Stimulated activated naive CD8-positive, alpha-beta T cell treated with anti-CD3 and anti-CD28 coated beads, Interleukin-15, amount 100 ng/mL, for 72 hours (primary cell): ENCODE results near the gene SMPDL3A.

Experiments
- ATAC-seq: fragments of 150-1000 bp; cut with Tn5 transposase; 2 replicates; pipeline ENCODE4 v1.10.0; 2021; ENCODE audit warnings: mild to moderate bottlenecking, moderate library complexity
- DNase-seq, 2 donors: peaks; one replicate each; pipeline ENCODE4 v3.0.0; 2021 to 2022
- H3K27ac Mint-ChIP-seq, 2 donors: one replicate each; pipeline ENCODE4 v1.8.0; 2022; ENCODE audit warnings: mild to moderate bottlenecking in 2 of 2, mixed read lengths in 2 of 2, moderate library complexity in 2 of 2
- H3K27me3 Mint-ChIP-seq: one replicate; pipeline ENCODE4 v1.8.0; 2022; ENCODE audit warnings: mixed read lengths
- H3K4me1 Mint-ChIP-seq: one replicate; pipeline ENCODE4 v1.8.0; 2022; ENCODE audit warnings: mild to moderate bottlenecking, mixed read lengths
- H3K4me3 Mint-ChIP-seq, 2 donors: one replicate each; pipeline ENCODE4 v1.8.0; 2022; ENCODE audit warnings: mild to moderate bottlenecking in 2 of 2, mixed read lengths in 2 of 2, moderate library complexity in 1 of 2
- H3K9me3 Mint-ChIP-seq, 2 donors: one replicate each; pipeline ENCODE4 v1.8.0; 2022; ENCODE audit warnings: mixed read lengths in 2 of 2

Gene SMPDL3A

DNA sequence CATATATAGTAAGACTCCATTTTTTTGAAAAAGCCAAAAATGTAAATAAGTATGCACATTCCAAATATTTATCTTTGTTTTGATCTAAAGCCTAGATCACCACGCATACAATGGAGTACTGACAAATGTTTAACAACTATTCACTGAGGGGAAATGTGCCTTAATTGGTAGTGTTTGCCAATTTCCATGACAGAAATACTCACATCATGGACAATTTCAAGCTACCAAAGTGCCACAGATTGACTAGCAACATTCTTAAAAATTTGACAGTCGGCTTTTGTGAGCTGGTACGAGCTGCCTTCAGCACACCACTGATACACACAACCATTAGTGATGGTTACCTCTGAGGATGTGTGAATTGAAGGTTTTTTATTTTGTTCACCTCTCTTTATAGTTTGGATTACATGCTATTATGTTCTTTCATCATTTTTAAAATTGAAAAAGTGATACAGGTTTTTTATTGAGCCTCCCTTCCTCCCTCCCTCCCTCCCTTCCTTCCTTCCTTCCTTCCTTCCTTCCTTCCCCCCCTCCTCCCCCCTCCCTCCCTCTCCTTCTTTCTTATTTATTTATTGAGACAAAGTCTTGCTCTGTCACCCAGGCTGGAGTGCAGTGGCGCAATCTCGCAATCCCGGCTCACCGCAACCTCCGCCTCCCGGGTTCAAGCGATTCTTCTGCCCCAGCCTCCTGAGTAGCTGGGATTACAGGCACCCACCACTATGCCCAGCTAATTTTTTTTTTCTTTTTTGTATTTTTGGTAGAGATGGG is 19.2 kb downstream of the SMPDL3A start:
- Mint-ChIP-seq H3K4me3 (no peak overlapping the region), H3K9me3 (no peaks in the 10 kb centered on the region), H3K27me3 (no peaks in the 10 kb centered on the region), H3K27ac (no peak overlapping the region), H3K4me1 (no peaks in the 10 kb centered on the region)
- DNase-seq (no peak), ATAC-seq (no peak)

- ATAC-seq (no peak), DNase-seq (no peak)
- Mint-ChIP-seq H3K27me3 (no peaks in the 10 kb centered on the region), H3K4me3 (no peak overlapping the region), H3K9me3 (no peaks in the 10 kb centered on the region), H3K4me1 (no peaks in the 10 kb centered on the region), H3K27ac (no peak overlapping the region)
Observed at GRCh38 chr6:122809001-122809400, 19.9 kb downstream of the SMPDL3A start.

DNA sequence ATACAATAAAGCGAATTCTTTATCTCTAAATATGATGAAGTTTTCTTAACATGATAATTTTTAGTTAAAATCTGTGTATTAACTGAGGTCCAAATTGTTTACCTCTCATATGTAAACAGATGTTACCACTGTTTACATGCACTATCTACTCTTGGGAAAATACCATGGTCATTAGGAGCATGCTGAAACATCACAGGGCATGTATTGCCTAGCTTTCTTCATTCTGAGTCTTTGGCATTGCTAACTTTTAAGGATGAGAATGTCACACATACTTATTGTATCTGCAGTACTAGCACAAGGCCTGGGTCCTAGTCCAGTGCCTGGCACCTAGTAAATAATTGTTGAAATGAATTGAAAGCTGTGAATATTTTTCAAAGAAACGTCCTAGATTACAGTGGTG is 20.6 kb downstream of the SMPDL3A start:
- ATAC-seq (no peak), DNase-seq (no peak)
- Mint-ChIP-seq H3K27me3 (no peaks in the 10 kb centered on the region), H3K4me1 (no peaks in the 10 kb centered on the region), H3K9me3 (no peaks in the 10 kb centered on the region), H3K27ac (no peak overlapping the region), H3K4me3 (no peak overlapping the region)

DNA sequence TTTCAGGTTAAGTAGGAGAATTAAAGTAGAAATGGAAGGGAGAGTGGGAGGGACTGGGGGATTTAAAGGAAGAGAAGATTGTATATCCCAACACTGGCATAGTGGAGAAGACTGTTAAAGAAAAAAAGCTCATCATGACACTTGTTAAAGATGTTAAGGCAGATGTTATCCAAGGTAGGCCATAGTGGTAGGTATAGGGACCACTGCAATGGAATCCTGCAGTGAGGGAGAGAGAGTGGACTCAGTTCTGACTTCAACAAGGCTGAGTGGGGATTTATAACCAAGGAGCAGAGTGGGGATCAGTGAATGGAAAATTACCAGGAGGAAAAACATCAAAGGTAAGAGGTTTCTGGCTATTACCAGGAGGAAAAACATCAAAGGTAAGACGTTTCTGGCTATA is 21.1 kb downstream of the SMPDL3A start:
- no peak overlapping the region for H3K27ac Mint-ChIP-seq
- no peaks in the 10 kb centered on the region for H3K4me1 Mint-ChIP-seq
- H3K9me3 Mint-ChIP-seq, result no peaks in the 10 kb centered on the region
- DNase-seq (no peak), ATAC-seq (no peak)
- no peaks in the 10 kb centered on the region for H3K27me3 Mint-ChIP-seq
- no peak overlapping the region for H3K4me3 Mint-ChIP-seq

DNA sequence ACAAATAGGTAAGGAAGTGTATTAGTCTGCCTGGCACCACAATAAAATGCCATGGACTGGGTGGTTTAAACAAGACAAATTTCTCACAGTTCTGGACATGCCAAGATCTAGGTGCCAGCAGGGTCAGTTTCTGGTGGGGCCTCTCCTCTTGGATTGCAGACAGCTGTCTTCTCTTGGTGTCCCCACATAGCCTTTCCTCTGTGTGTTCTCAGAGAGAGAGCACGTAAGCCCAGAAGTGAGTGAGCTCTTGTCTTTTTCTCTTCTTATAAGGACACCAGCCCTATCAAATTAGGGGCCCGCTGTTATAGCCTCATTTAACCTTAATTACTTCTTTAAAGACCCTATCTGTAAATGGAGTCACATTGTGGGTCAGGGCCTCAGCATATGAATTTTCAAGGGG is 28.3 kb downstream of the SMPDL3A start:
- no peaks in the 10 kb centered on the region for H3K27me3 Mint-ChIP-seq

GRCh38 chr6:122817766-122818165 is 28.7 kb downstream of the SMPDL3A start:
- Mint-ChIP-seq H3K4me3 (no peak overlapping the region), H3K9me3 (no peaks in the 10 kb centered on the region), H3K27me3 (no peaks in the 10 kb centered on the region), H3K4me1 (no peaks in the 10 kb centered on the region), H3K27ac (no peak overlapping the region)
- ATAC-seq (no peak), DNase-seq (no peak)

More for the DNA sequence above, 28.3 kb downstream of the SMPDL3A start:
- H3K27ac Mint-ChIP-seq, result no peak overlapping the region
- H3K4me3 Mint-ChIP-seq, result no peak overlapping the region
- ATAC-seq (no peak), DNase-seq (no peak)
- H3K9me3 Mint-ChIP-seq, result no peaks in the 10 kb centered on the region
- no peaks in the 10 kb centered on the region for H3K4me1 Mint-ChIP-seq

GRCh38 chr6:122818866-122819265 is 29.8 kb downstream of the SMPDL3A start:
- no peaks in the 10 kb centered on the region for H3K9me3 Mint-ChIP-seq
- H3K4me1 Mint-ChIP-seq, result no peaks in the 10 kb centered on the region
- no peak for ATAC-seq
- no peaks in the 10 kb centered on the region for H3K27me3 Mint-ChIP-seq
- no peak overlapping the region for H3K4me3 Mint-ChIP-seq
- DNase-seq, result no peak
- no peak overlapping the region for H3K27ac Mint-ChIP-seq

GRCh38 chr6:122821095-122821494 is 32.0 kb downstream of the SMPDL3A start:
- Mint-ChIP-seq H3K4me3 (no peak overlapping the region), H3K9me3 (no peaks in the 10 kb centered on the region), H3K4me1 (no peaks in the 10 kb centered on the region), H3K27ac (no peak overlapping the region), H3K27me3 (no peaks in the 10 kb centered on the region)
- DNase-seq, result no peak
- no peak for ATAC-seq

DNA sequence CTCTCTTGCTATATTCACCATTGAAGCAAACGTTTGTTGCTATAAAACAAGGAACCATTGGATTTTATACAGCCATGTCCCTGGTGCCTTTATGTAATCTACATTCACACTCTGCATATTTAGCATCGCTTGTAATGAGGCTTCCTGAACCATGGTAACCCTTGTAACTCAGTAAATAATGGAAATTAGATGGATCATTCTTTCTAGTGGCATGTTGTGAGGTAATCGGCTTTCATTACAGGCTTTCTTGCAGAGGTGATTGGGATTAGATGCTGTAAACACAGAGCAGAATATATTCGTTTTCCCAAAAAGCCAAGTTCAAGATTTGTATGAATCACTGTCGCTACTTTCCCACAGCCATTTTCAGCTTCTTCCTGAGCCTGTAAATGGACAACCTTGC is 36.1 kb downstream of the SMPDL3A start:
- H3K9me3 Mint-ChIP-seq, result no peaks in the 10 kb centered on the region
- H3K4me3 Mint-ChIP-seq, result no peak overlapping the region
- ATAC-seq, result no peak
- peaks cover 6% of the 10 kb centered on the region for H3K27me3 Mint-ChIP-seq
- DNase-seq, result no peak
- H3K27ac Mint-ChIP-seq, result no peak overlapping the region
- H3K4me1 Mint-ChIP-seq, result no peaks in the 10 kb centered on the region

DNA sequence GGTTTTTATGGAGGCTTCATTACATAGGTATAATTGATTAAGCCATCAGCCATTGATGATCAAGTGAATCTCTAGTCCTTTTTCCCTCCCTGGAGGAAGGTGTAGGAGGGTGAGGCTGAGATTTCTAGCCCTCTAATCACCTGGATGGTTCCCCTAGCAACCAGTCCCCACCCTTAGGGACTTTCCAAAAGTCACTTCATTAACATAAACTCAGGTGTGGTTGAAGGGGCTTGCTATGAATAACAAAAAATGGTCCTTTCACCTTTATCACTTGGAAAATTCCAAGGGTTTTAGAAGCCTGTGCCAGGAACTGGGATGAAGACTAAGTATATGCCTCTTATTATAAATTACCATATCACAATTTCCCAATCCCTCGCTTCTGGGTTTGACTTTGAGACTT is 40.4 kb downstream of the SMPDL3A start:
- ATAC-seq, result no peak
- Mint-ChIP-seq H3K27ac (no peak overlapping the region), H3K4me1 (no peaks in the 10 kb centered on the region), H3K9me3 (no peaks in the 10 kb centered on the region), H3K4me3 (no peak overlapping the region), H3K27me3 (peaks cover 14% of the 10 kb centered on the region)
- DNase-seq, result no peak

DNA sequence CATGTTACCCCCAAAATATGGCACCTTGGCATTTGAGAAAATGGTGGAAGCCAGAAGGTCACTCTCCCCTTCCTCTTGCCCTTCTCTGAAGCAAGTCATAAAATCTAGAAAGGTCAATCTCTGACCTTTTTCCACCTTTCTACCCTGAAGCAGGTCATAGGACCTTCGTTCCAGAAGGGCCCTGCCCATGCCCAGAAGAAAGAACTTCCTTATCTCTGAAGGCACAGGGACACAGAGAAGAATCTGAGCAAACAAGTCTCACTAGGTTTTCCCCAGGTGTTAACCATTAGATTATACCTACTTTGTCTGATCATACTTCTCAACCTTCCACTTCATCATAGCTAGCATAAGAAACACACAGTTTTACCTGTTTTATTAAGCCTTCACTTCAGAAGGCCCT is 42.5 kb downstream of the SMPDL3A start:
- no peak overlapping the region for H3K4me3 Mint-ChIP-seq
- no peak for DNase-seq
- H3K9me3 Mint-ChIP-seq, result no peaks in the 10 kb centered on the region
- no peak overlapping the region for H3K27ac Mint-ChIP-seq
- H3K27me3 Mint-ChIP-seq, result peaks cover 14% of the 10 kb centered on the region
- H3K4me1 Mint-ChIP-seq, result no peaks in the 10 kb centered on the region
- no peak for ATAC-seq

DNA sequence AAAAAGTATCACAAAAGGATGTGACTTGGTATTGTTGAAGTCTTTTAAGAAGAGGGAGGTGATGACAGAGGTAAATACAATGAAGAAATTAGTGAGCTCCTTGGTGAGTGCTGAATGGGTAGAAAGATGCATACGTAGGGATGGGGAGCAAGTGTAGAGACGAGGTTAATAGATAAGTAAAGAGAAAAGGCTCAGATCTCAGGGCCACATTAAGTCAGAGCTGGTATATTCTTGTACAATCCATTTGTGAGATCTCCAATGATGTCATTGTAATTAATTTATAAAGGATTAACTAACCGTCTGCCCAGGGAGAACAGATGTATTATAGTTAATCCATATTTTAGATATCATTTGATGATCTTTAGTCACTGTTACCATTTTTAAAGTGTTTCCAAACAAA is 43.4 kb downstream of the SMPDL3A start:
- no peak for ATAC-seq
- Mint-ChIP-seq H3K9me3 (no peaks in the 10 kb centered on the region), H3K27me3 (peaks cover 14% of the 10 kb centered on the region), H3K27ac (no peak overlapping the region), H3K4me3 (no peak overlapping the region), H3K4me1 (no peaks in the 10 kb centered on the region)
- DNase-seq, result no peak

GRCh38 chr6:122833021-122833491 is 44.0 kb downstream of the SMPDL3A start:
- ATAC-seq (no peak), DNase-seq (no peak)
- no peaks in the 10 kb centered on the region for H3K4me1 Mint-ChIP-seq
- no peak overlapping the region for H3K4me3 Mint-ChIP-seq
- H3K27ac Mint-ChIP-seq, result no peak overlapping the region
- H3K9me3 Mint-ChIP-seq, result no peaks in the 10 kb centered on the region
- peaks cover 14% of the 10 kb centered on the region for H3K27me3 Mint-ChIP-seq

DNA sequence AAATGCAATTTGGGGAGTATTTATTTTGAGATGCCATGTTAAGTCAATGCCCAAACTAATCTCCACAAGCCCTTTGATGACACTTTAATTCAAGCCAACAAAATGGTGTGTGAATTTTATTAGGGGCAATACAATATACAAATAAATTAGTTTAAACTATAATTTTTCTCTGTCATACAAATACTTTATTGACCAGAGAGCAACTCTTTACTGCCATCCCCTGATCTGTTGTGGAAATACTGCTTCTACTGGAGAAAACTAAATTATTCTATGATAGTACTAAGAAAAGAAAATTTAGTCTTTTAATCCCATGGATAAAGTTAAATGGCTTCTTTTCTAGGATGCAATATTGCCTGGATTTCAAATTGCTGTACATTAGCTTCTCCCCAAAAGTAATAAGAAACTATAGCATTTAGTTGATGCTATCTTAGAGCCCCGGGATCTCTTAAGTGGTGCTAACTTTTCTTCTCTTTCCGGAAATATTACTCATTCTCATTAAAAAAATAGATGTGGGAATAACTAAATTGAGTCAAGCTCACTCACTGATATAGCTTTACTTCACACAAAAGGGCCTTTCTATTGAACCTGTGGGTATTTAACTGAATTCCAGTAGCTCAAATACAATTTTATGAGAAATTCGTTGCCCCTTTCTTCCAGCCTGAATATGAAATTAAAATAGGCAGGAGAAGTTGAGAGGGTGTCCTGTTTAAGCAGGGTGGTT is 49.2 kb downstream of the SMPDL3A start:
- DNase-seq, result no peak
- H3K9me3 Mint-ChIP-seq, result no peaks in the 10 kb centered on the region

GRCh38 chr6:122839472-122839871 is 50.4 kb downstream of the SMPDL3A start:
- Mint-ChIP-seq H3K4me1 (no peaks in the 10 kb centered on the region), H3K4me3 (no peak overlapping the region), H3K27ac (no peak overlapping the region), H3K27me3 (peaks cover 11% of the 10 kb centered on the region), H3K9me3 (no peaks in the 10 kb centered on the region)
- ATAC-seq, result peak; percentile 71
- peak; percentile 40 to 56 for DNase-seq

More for the DNA sequence above, 49.2 kb downstream of the SMPDL3A start:
- H3K27me3 Mint-ChIP-seq, result peaks cover 11% of the 10 kb centered on the region
- H3K27ac Mint-ChIP-seq, result no peak overlapping the region
- no peak for ATAC-seq
- H3K4me3 Mint-ChIP-seq, result no peak overlapping the region
- no peaks in the 10 kb centered on the region for H3K4me1 Mint-ChIP-seq

DNA sequence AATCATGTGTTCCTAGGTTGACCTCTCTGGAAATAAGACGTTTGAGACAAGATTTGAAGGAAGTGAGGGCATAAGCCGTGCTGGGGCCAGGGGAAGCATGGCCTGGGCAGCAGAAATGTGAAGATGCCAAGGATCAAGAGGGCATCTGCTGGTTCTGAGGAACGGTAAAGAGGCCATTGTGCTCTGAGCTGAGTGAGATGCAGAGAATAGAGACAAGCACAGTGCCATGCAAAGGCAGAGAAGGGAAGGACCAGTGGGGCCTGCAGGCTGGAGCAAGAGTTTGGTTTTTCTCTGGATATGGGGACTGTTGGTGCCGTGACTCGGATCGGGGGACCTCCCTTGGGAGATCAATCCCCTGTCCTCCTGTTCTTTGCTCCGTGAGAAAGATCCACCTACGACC is 50.8 kb downstream of the SMPDL3A start:
- DNase-seq, result no peak
- Mint-ChIP-seq H3K27ac (no peak overlapping the region), H3K27me3 (peaks cover 11% of the 10 kb centered on the region), H3K4me3 (no peak overlapping the region), H3K9me3 (no peaks in the 10 kb centered on the region), H3K4me1 (no peaks in the 10 kb centered on the region)
- ATAC-seq, result peak; percentile 35
